CD4-positive, alpha-beta T cell (primary cell): ENCODE data around the gene RELCH. TPM values are rescaled to one million over a fixed set of nuclear protein-coding genes. Genes with fewer than 3 reads are reported as not detected.
"Not testable (repeated sequence)": the region's sequence is repeated elsewhere in the genome, so short reads cannot be mapped to it uniquely, and the experiment has no call there.

Experiments used
- ATAC-seq: fragments of 200-7000 bp; cut with Tn5 transposase; one replicate; pipeline ENCODE4 v1.10.0; 2022; ENCODE audit warnings: mild to moderate bottlenecking; ENCODE audit not compliant: poor library complexity
- CTCF ChIA-PET: fragments of 350-600 bp; sonication (Branson Sonifier 250); formaldehyde crosslinking; loops from one replicate; lab custom pipeline; 2021; ENCODE audit warnings: antibody characterized with exemption, inconsistent platforms; lab: Charles Lee
- POLR2A ChIA-PET: fragments of 350-600 bp; sonication (Branson Sonifier 250); formaldehyde crosslinking; loops from one replicate; lab custom pipeline; 2021; ENCODE audit warnings: antibody characterized with exemption, inconsistent platforms; lab: Charles Lee
- DNase-seq, 14 experiments: peaks; one replicate each; pipeline ENCODE4 v3.0.0-alpha.2; 2013 to 2020; ENCODE audit warnings: mixed read lengths in 2 of 14
- H3K27ac ChIP-seq, 2 donors: one replicate each; pipeline versions ENCODE4 v1.5.1 to v1.7.0; 2013; ENCODE audit warnings: low read length in 2 of 2, low read depth in 1 of 2, mild to moderate bottlenecking in 1 of 2
- H3K27me3 ChIP-seq, 2 experiments: 1 replicate in 1 of 2; 2 replicates in 1 of 2; pipeline versions ENCODE4 v1.6.1 to v1.7.0; 2013; ENCODE audit warnings: low read length in 2 of 2, control low read depth in 1 of 2, mild to moderate bottlenecking in 1 of 2, moderate library complexity in 1 of 2; ENCODE audit not compliant: insufficient read depth in 2 of 2, control insufficient read depth in 1 of 2
- H3K36me3 ChIP-seq: one replicate; pipeline ENCODE4 v1.6.1; 2013; ENCODE audit warnings: low read length, control low read depth; ENCODE audit not compliant: insufficient read depth
- H3K4me1 ChIP-seq: one replicate; pipeline ENCODE4 v1.6.1; 2013; ENCODE audit warnings: low read length, control low read depth; ENCODE audit not compliant: insufficient read depth
- H3K4me3 ChIP-seq: one replicate; pipeline ENCODE4 v1.5.1; 2013; ENCODE audit warnings: mild to moderate bottlenecking, low read length, moderate library complexity
- H3K9me3 ChIP-seq, 2 experiments: 1 replicate in 1 of 2; 2 replicates in 1 of 2; pipeline versions ENCODE4 v1.6.1 to v1.7.0; 2013; ENCODE audit warnings: low read length in 2 of 2, mild to moderate bottlenecking in 2 of 2, control low read depth in 1 of 2, moderate library complexity in 1 of 2; ENCODE audit not compliant: control insufficient read depth in 1 of 2, insufficient read depth in 1 of 2
- H3K27ac Mint-ChIP-seq: one replicate; pipeline ENCODE4 v1.8.0; 2020; ENCODE audit warnings: mixed read lengths
- H3K27me3 Mint-ChIP-seq: one replicate; pipeline ENCODE4 v1.8.0; 2021; ENCODE audit warnings: mixed read lengths
- H3K36me3 Mint-ChIP-seq: one replicate; pipeline ENCODE4 v1.8.0; 2021; ENCODE audit warnings: low read depth, mixed read lengths
- H3K4me1 Mint-ChIP-seq: one replicate; pipeline ENCODE4 v1.8.0; 2021; ENCODE audit warnings: low read depth, mixed read lengths
- H3K4me3 Mint-ChIP-seq: one replicate; pipeline ENCODE4 v1.8.0; 2020; ENCODE audit warnings: mild to moderate bottlenecking, mixed read lengths
- H3K9me3 Mint-ChIP-seq: one replicate; pipeline ENCODE4 v1.8.0; 2020; ENCODE audit warnings: mixed read lengths
- intact Hi-C, 2 experiments: fragments of 100-400 bp; cut with DNase I in 1 of 2; cut with micrococcal nuclease in 1 of 2; formaldehyde crosslinking; loops; one replicate each; pipeline versions ENCODE4 v1.15.1 to v1.9.0; 2023 to 2025; cut with DNase I, micrococcal nuclease
- total RNA-seq, 174 experiments: library from RNA in 2 of 174; stranded (reverse) in 2 of 174; gene quantifications; one replicate each; pipeline ENCODE4 v1.2.3 and lab custom pipeline; 2021 to 2026
- TF ChIP-seq, protein P1 (sequence below): fragments of 200-600 bp; IDR thresholded peaks from one replicate; pipeline ENCODE4 v1.8.0; 2022; ENCODE audit warnings: antibody characterized with exemption, mild to moderate bottlenecking

RELCH gene
- total RNA-seq, 2 experiments from 2014 or later = 39.6 to 44.3 TPM

DNA sequence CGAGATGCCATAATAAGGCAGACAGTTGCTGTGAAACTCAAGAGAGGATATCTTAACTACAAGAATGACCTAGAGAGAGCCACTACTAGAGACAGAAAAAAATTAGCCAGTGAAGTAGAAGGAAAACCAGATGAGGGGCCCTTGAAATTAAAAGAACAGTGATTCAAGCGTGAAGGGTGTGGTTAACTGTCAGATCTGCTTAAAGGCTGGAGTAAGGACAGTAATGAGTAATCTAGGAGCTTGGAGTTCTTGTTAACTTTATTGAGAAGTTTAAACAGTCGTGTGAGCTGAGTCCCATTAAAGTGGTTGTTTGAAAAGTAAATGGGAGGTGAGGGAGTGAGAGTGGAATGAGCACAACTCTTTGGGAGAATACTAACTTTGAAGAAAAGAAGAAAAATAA lies 21.5 kb upstream of the RELCH start:
- no peak overlapping the region for H3K27ac ChIP-seq
- peaks cover 4% of the 10 kb centered on the region for H3K36me3 ChIP-seq
- Mint-ChIP-seq H3K9me3 (peaks cover 4% of the 10 kb centered on the region), H3K27me3 (no peaks in the 10 kb centered on the region), H3K36me3 (peaks cover 30% of the 10 kb centered on the region), H3K4me3 (no peak overlapping the region), H3K4me1 (peaks cover 4% of the 10 kb centered on the region), H3K27ac (no peak overlapping the region)
- intact Hi-C loops = no loop called here
- H3K27me3 ChIP-seq = no peaks in the 10 kb centered on the region
- no peaks in the 10 kb centered on the region for H3K9me3 ChIP-seq
- no peak overlapping the region for H3K4me3 ChIP-seq
- H3K4me1 ChIP-seq = no peaks in the 10 kb centered on the region
- no peak for ATAC-seq
- DNase-seq = no peak
- ChIA-PET CTCF (no interaction called here), POLR2A (no interaction called here)
- TF ChIP-seq, protein P1, sequence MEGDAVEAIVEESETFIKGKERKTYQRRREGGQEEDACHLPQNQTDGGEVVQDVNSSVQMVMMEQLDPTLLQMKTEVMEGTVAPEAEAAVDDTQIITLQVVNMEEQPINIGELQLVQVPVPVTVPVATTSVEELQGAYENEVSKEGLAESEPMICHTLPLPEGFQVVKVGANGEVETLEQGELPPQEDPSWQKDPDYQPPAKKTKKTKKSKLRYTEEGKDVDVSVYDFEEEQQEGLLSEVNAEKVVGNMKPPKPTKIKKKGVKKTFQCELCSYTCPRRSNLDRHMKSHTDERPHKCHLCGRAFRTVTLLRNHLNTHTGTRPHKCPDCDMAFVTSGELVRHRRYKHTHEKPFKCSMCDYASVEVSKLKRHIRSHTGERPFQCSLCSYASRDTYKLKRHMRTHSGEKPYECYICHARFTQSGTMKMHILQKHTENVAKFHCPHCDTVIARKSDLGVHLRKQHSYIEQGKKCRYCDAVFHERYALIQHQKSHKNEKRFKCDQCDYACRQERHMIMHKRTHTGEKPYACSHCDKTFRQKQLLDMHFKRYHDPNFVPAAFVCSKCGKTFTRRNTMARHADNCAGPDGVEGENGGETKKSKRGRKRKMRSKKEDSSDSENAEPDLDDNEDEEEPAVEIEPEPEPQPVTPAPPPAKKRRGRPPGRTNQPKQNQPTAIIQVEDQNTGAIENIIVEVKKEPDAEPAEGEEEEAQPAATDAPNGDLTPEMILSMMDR = no peak

- H3K9me3 ChIP-seq, H3K9me3 Mint-ChIP-seq, H3K36me3 ChIP-seq, intact Hi-C loops, POLR2A ChIA-PET, H3K27me3 ChIP-seq, H3K4me1 ChIP-seq, H3K27ac Mint-ChIP-seq, H3K27ac ChIP-seq, ATAC-seq, H3K27me3 Mint-ChIP-seq, H3K4me3 Mint-ChIP-seq, DNase-seq, H3K4me3 ChIP-seq, CTCF ChIA-PET, H3K4me1 Mint-ChIP-seq: not testable (repeated sequence)
- H3K36me3 Mint-ChIP-seq = peaks cover 25% of the 10 kb centered on the region
Observed at GRCh38 chr18:62166524-62166923, 20.5 kb upstream of the RELCH start.

DNA sequence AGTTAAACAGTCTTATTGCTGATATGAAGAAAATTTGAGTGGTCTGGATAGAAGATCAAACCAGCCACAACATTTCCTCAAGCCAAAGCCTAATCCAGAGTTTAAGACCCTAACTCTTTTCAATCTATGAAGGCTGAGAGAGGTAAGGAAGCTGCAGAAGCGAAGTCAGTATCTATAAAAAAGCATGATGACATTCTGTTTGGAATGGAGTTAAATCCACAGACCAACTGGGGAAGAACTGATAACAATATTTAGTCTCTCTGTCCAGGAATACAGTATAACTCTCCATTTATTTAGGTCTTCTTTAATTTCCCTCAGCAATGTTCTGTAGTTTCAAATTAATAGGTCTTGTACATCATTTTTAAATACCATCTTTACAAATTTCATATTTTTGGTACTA lies 16.2 kb upstream of the RELCH start:
- DNase-seq = no peak
- ChIA-PET POLR2A (no interaction called here), CTCF (no interaction called here)
- no peak for ATAC-seq
- Histone ChIP-seq H3K4me1 (no peaks in the 10 kb centered on the region), H3K27me3 (no peaks in the 10 kb centered on the region), H3K27ac (no peak overlapping the region), H3K36me3 (no peaks in the 10 kb centered on the region), H3K4me3 (no peak overlapping the region), H3K9me3 (no peaks in the 10 kb centered on the region)
- no peaks in the 10 kb centered on the region for H3K4me1 Mint-ChIP-seq
- no peak overlapping the region for H3K27ac Mint-ChIP-seq
- H3K27me3 Mint-ChIP-seq = no peaks in the 10 kb centered on the region
- peaks cover 4% of the 10 kb centered on the region for H3K9me3 Mint-ChIP-seq
- TF ChIP-seq, protein P1 = no peak
- intact Hi-C loops = no loop called here
- peaks cover 18% of the 10 kb centered on the region for H3K36me3 Mint-ChIP-seq
- H3K4me3 Mint-ChIP-seq = no peak overlapping the region

- no peak overlapping the region for H3K4me3 ChIP-seq
- no peaks in the 10 kb centered on the region for H3K9me3 ChIP-seq
- no peaks in the 10 kb centered on the region for H3K4me1 Mint-ChIP-seq
- TF ChIP-seq, protein P1 = no peak
- H3K27me3 Mint-ChIP-seq = no peaks in the 10 kb centered on the region
- DNase-seq (no peak), ATAC-seq (no peak)
- H3K36me3 Mint-ChIP-seq = peaks cover 5% of the 10 kb centered on the region
- no peaks in the 10 kb centered on the region for H3K27me3 ChIP-seq
- H3K27ac ChIP-seq = no peak overlapping the region
- POLR2A ChIA-PET = no interaction called here
- CTCF ChIA-PET = no interaction called here
- intact Hi-C loops = no loop called here
- H3K36me3 ChIP-seq = no peaks in the 10 kb centered on the region
- no peak overlapping the region for H3K4me3 Mint-ChIP-seq
- no peaks in the 10 kb centered on the region for H3K4me1 ChIP-seq
- H3K27ac Mint-ChIP-seq = no peak overlapping the region
- H3K9me3 Mint-ChIP-seq = no peaks in the 10 kb centered on the region
Observed at GRCh38 chr18:62172298-62172697, 14.8 kb upstream of the RELCH start.
